AG10803 (cell line): ENCODE results near the gene PCK2.

ENCODE experiments used
- DNase-seq: peaks from one replicate; pipeline ENCODE4 v3.0.0; 2010; ENCODE audit warnings: low read depth
- H3K4me3 ChIP-seq: 2 replicates; pipeline ENCODE4 v1.5.1; 2011; ENCODE audit warnings: mild to moderate bottlenecking, low read length, control low read depth
- TF ChIP-seq, protein P1 (sequence below): conservative IDR thresholded peaks from 2 replicates; pipeline ENCODE4 v1.5.1; 2011; ENCODE audit warnings: mild to moderate bottlenecking, low read length, control low read depth, inconsistent platforms

Gene PCK2

DNA sequence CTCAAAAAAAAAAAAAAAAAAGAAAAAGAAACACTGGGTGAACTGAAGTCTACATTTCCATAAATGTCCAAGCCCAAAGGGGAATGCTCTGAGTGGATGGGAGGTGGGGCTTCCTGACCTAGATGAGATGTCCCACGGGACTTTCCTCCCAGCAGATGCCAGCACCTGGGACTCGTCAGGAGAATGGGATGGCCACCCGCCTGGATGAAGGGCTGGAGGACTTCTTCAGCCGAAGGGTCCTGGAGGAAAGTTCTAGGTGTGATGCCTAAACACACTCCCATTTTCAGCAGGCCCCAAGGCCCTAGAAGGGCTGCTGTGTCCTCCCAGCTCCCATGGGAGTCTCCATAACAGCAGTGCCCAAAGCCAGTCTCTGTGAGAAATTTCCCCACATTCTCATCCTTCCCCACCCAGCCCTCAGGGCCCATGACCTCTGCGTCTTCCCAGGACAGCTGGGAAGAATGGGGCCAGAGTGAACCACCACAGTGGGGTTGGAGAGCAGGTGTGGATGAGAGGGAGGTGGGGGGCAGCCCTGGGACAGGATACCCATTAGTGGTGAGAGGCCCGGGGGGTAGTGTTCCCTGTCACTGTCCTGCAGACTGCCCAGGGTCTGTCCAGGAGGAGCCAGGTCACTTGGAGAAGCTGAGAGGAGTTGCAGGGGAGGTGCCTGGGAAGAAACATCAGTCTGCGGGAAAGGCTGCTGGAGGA, 29.9 kb upstream of the PCK2 start:
- no peak for DNase-seq
- TF ChIP-seq, protein P1, sequence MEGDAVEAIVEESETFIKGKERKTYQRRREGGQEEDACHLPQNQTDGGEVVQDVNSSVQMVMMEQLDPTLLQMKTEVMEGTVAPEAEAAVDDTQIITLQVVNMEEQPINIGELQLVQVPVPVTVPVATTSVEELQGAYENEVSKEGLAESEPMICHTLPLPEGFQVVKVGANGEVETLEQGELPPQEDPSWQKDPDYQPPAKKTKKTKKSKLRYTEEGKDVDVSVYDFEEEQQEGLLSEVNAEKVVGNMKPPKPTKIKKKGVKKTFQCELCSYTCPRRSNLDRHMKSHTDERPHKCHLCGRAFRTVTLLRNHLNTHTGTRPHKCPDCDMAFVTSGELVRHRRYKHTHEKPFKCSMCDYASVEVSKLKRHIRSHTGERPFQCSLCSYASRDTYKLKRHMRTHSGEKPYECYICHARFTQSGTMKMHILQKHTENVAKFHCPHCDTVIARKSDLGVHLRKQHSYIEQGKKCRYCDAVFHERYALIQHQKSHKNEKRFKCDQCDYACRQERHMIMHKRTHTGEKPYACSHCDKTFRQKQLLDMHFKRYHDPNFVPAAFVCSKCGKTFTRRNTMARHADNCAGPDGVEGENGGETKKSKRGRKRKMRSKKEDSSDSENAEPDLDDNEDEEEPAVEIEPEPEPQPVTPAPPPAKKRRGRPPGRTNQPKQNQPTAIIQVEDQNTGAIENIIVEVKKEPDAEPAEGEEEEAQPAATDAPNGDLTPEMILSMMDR: no peak

DNA sequence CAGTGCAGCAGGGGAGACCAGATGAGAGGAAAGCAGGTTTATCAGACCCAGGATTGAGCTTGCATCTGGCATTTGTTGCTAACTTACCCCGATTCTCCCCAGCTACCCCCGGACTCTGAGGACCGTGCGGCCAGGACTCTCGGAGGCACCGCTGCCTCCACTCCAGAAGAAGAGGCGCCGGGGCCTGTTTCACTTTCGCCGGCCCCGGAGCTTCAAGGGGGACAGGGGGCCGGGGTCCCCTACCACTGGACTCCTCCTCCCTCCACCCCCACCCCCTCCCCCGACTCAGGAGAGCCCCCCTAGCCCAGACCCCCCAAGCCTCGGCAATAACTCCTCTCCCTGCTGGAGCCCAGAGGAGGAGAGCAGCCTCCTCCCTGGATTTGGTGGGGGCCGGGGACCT, 29.3 kb upstream of the PCK2 start:
- TF ChIP-seq, protein P1: no peak
- no peak overlapping the region for H3K4me3 ChIP-seq
- DNase-seq: no peak

More for the DNA sequence above, 29.9 kb upstream of the PCK2 start:
- no peak overlapping the region for H3K4me3 ChIP-seq

DNA sequence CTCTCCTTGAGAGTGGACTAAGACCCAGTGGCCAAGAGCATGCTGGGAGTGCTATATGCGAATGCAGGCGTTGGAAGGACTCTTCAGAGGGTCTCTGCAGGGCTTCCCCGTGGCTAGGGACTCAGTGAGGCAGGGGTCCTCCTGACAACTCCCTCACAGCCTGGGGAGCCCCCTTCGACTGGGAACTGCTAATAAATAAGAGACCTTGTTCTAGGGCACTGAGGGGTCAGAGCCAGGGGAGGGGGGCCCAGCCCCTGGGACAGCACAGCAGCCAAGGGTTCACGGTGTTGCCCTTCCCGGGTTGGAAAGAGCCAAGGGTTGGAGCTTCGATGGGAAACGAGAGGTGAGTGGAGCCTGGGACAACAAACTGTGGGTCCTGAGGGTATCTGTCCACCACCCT, 28.7 kb upstream of the PCK2 start:
- TF ChIP-seq, protein P1: no peak
- DNase-seq: no peak
- H3K4me3 ChIP-seq: no peak overlapping the region

DNA sequence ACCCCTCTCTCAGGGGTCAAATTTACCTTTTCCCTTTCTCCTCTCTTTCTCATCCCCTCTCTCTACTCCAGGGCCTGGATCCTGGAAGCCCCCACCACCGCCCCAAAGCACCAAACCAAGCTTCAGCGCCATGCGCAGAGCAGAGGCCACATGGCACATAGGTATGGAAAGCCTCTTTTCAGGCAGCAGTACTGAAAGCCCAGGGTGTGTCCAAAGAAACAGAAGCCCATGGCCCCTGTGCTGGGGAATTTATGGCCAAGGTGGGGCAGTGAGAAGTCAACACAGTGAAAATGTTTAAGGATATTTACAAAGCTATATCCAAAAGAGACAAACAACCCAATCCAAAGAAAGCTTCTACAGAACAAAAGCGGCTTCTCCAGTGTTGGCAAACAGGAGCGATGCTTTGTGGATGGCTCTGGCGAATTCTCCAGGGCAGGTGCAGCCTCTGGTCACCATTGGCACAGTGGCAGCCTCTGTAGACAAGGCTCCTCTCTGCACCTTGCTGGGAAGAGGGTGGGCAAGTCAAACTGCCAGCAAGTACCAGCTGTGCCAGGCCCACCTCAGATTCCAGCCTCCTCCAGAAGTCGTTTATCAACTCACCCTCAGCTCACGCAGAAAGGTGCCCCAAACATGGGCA, 27.5 kb upstream of the PCK2 start:
- no peak overlapping the region for H3K4me3 ChIP-seq
- TF ChIP-seq, protein P1: no peak

DNA sequence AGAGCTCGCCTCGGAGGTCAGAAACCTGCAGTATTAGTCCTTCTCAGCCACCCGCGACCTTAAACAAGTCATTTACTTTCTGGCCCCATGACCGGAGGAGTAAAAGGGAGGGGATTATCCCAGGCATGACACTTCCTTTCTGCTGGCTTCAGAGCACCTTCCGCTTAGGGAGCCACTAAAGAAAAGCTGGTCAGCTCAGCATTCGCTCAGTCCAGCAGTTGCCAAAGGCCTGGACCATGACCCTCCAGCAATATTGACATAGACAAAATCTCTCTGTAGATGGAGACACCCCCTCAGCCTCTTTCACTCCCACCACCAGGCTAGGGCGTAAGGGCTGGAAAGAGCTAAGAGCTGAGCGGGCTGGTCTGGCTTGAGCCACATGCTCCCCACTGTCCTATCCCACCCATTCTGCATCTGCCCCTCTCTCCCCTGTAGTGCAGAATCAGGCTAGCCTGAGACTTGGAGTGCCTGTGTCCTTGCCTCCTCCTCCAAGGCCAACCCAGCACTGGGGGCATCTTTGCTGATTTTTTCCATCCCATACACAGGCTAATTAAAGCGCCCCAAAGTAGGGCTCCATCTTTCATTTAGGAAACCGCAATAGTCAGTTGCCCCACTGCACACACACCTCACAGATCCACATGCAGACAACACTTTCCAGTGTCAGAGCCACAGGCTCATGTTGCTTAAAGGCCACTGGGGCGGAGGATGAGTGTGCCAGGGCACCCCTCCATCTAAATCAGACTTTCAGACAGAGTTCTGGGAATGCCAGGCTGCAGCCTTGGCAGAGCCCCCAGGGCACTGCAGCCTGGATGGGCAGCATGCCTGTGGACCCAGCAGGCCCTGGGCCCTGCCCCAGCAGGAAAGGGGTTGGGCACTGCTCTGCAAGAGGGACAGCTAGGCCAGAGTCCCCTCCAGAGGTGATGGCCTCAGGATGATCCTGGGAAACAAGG, 26.7 kb upstream of the PCK2 start:
- H3K4me3 ChIP-seq: no peak overlapping the region
- TF ChIP-seq, protein P1: no peak
- DNase-seq: no peak

More for the DNA sequence above, 27.5 kb upstream of the PCK2 start:
- DNase-seq: no peak

DNA sequence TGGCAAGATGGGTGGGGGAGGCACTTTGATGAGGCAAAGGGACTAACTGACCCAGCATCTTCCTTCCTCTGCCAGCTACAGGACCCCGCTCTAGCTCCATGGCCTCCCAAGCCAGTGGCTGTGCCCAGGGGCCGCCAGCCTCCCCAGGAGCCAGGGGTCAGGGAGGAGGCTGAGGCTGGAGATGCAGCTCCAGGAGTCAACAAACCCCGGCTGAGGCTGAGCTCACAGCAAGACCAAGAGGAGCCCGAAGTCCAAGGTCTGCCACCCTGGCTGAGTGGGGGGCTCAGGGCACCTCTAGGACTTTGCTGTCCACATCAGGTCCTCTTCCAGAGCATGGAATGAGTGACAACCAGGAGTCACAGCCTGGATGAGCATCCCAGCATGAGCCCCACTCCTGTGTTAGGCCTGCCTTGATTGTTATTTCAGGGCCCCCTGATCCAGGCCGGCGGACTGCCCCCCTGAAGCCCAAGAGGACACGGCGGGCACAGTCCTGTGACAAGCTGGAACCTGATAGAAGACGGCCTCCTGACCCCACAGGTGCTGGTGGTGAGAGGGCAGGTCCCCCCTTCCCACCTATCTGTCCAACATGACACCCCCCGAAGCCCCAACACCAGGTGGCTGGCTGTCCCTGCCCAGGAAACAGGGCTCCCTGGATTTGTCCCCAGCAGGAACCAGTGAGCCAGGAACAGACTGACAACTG, 25.2 kb upstream of the PCK2 start:
- DNase-seq: no peak
- no peak overlapping the region for H3K4me3 ChIP-seq
- TF ChIP-seq, protein P1: no peak
